Neural cell (in vitro differentiated cells): Measurements from ENCODE around the gene DDX51. TPM values are rescaled to one million over a fixed set of nuclear protein-coding genes. Genes with fewer than 3 reads are reported as not detected.

Source experiments
- H2AFZ ChIP-seq: fragments of 200-600, 300-800 bp; sonication (generic), shearing (Covaris generic); 2 replicates; pipeline ENCODE4 v1.6.0; 2014; ENCODE audit warnings: low read depth, mild to moderate bottlenecking, antibody characterized with exemption, low read length, moderate library complexity
- H3F3A ChIP-seq: fragments of 200-600 bp; shearing (Covaris generic); 2 replicates; pipeline ENCODE4 v1.6.1; 2016; ENCODE audit warnings: mild to moderate bottlenecking, moderate library complexity, mixed read lengths, antibody characterized with exemption, low read length; ENCODE audit not compliant: insufficient read depth, poor library complexity, severe bottlenecking
- H3K27ac ChIP-seq: fragments of 200-600, 300-800 bp; sonication (generic), shearing (Covaris generic); 2 replicates; pipeline ENCODE4 v1.5.1; 2014; ENCODE audit warnings: mild to moderate bottlenecking, low read length, moderate library complexity
- H3K27me3 ChIP-seq: fragments of 300-800, 200-600 bp; sonication (generic), shearing (Covaris generic); 2 replicates; pipeline ENCODE4 v1.6.0; 2014; ENCODE audit warnings: mild to moderate bottlenecking, low read depth, low read length, moderate library complexity; ENCODE audit not compliant: insufficient read depth
- H3K36me3 ChIP-seq: fragments of 300-800, 200-600 bp; sonication (generic), shearing (Covaris generic); 2 replicates; pipeline ENCODE4 v1.5.1; 2014; ENCODE audit warnings: mild to moderate bottlenecking, antibody characterized with exemption, low read length, moderate library complexity; ENCODE audit not compliant: insufficient read depth
- H3K4me2 ChIP-seq: fragments of 300-800, 200-600 bp; sonication (generic), shearing (Covaris generic); 2 replicates; pipeline ENCODE4 v1.6.0; 2014; ENCODE audit warnings: mild to moderate bottlenecking, low read length
- H3K4me3 ChIP-seq: fragments of 300-800, 200-600 bp; sonication (generic), shearing (Covaris generic); 2 replicates; pipeline ENCODE4 v1.5.1; 2014; ENCODE audit warnings: mild to moderate bottlenecking, low read length, moderate library complexity
- H3K79me2 ChIP-seq: fragments of 200-600 bp; shearing (Covaris generic); replicated peaks from 2 replicates; pipeline ENCODE4 v1.6.0; 2014; ENCODE audit warnings: mild to moderate bottlenecking, low read length, moderate library complexity; ENCODE audit not compliant: insufficient read depth
- H3K9ac ChIP-seq: fragments of 300-800, 200-600 bp; sonication (generic), shearing (Covaris generic); 2 replicates; pipeline ENCODE4 v1.6.1; 2016; ENCODE audit warnings: mild to moderate bottlenecking, low read length, mixed read lengths
- H3K9me2 ChIP-seq: fragments of 200-600 bp; shearing (Covaris generic); 2 replicates; pipeline ENCODE4 v1.6.1; 2016; ENCODE audit warnings: mild to moderate bottlenecking, low read length, mixed read lengths; ENCODE audit not compliant: insufficient read depth
- H3K9me3 ChIP-seq: fragments of 200-600, 300-800 bp; sonication (generic), shearing (Covaris generic); 2 replicates; pipeline ENCODE4 v1.6.1; 2016; ENCODE audit warnings: mild to moderate bottlenecking, mixed run types, low read length, moderate library complexity, mixed read lengths
- H4K20me1 ChIP-seq: fragments of 200-600 bp; shearing (Covaris generic); 2 replicates; pipeline ENCODE4 v1.6.1; 2016; ENCODE audit warnings: mild to moderate bottlenecking, mixed run types; ENCODE audit not compliant: insufficient read depth
- EP300 ChIP-seq: fragments of 450-650 bp; conservative IDR thresholded peaks from 2 replicates; pipeline ENCODE4 v1.6.1; 2014; ENCODE audit warnings: antibody characterized with exemption, mild to moderate bottlenecking, moderate library complexity; ENCODE audit not compliant: poor library complexity, severe bottlenecking
- MXI1 ChIP-seq: fragments of 450-650 bp; conservative IDR thresholded peaks from 2 replicates; pipeline ENCODE4 v1.6.1; 2014; ENCODE audit warnings: antibody characterized with exemption, mild to moderate bottlenecking; ENCODE audit not compliant: poor library complexity, severe bottlenecking
- POLR2AphosphoS5 ChIP-seq: IDR thresholded peaks from 2 replicates; pipeline ENCODE4 v1.6.1; 2012
- RAD21 ChIP-seq: fragments of 450-650 bp; conservative IDR thresholded peaks from 2 replicates; pipeline ENCODE4 v1.6.1; 2014; ENCODE audit warnings: antibody characterized with exemption, mild to moderate bottlenecking, moderate library complexity
- REST ChIP-seq: IDR thresholded peaks from 2 replicates; pipeline ENCODE4 v1.6.1; 2012; ENCODE audit warnings: borderline replicate concordance
- SMC3 ChIP-seq: fragments of 450-650 bp; conservative IDR thresholded peaks from 2 replicates; pipeline ENCODE4 v1.6.1; 2014; ENCODE audit warnings: antibody characterized with exemption, mild to moderate bottlenecking, moderate library complexity; ENCODE audit not compliant: poor library complexity
- TAF1 ChIP-seq: IDR thresholded peaks from 2 replicates; pipeline ENCODE4 v1.6.1; 2012; ENCODE audit warnings: low read depth
- polyA plus RNA-seq: library from polyadenylated mRNA; depleted of rRNA; stranded (reverse); fragments of >200 nt; gene quantifications from 2 replicates; pipeline ENCODE4 v1.2.3, GENCODE V29; 2014

Gene DDX51
- polyA plus RNA-seq, 1 donor from 2014 or later, result 17.6 TPM

- Histone ChIP-seq H3K79me2 (no peaks in the 10 kb centered on the region), H2AFZ (no peak overlapping the region), H3K9ac (no peak overlapping the region), H3K4me2 (no peak overlapping the region), H3K9me3 (no peaks in the 10 kb centered on the region), H3K4me3 (no peak overlapping the region), H4K20me1 (no peaks in the 10 kb centered on the region), H3K27ac (no peak overlapping the region), H3K27me3 (no peaks in the 10 kb centered on the region), H3K9me2 (no peaks in the 10 kb centered on the region), H3K36me3 (no peaks in the 10 kb centered on the region), H3F3A (no peaks in the 10 kb centered on the region)
- TF ChIP-seq SMC3, result no peak
- TF ChIP-seq EP300, result no peak
- no peak for TF ChIP-seq TAF1
- TF ChIP-seq MXI1, result no peak
- TF ChIP-seq POLR2AphosphoS5, result no peak
Measured at GRCh38 chr12:132156573-132157325, 12.6 kb upstream of the DDX51 start.

- H3K9me3 ChIP-seq, result no peaks in the 10 kb centered on the region
- H3K9ac ChIP-seq, result no peak overlapping the region
- TF ChIP-seq SMC3, result no peak
- no peak for TF ChIP-seq MXI1
- TF ChIP-seq TAF1, result no peak
- TF ChIP-seq EP300, result no peak
- no peak for TF ChIP-seq REST
- no peak for TF ChIP-seq POLR2AphosphoS5
- TF ChIP-seq RAD21, result no peak
Measured at GRCh38 chr12:132155771-132156572, 11.9 kb upstream of the DDX51 start.

More at GRCh38 chr12:132155771-132156572, 11.9 kb upstream of the DDX51 start:
- Histone ChIP-seq H3K79me2 (no peaks in the 10 kb centered on the region), H3K27ac (no peak overlapping the region), H3K36me3 (no peaks in the 10 kb centered on the region), H3K4me2 (no peak overlapping the region), H4K20me1 (no peaks in the 10 kb centered on the region), H3F3A (no peaks in the 10 kb centered on the region), H3K4me3 (no peak overlapping the region), H3K27me3 (no peaks in the 10 kb centered on the region), H2AFZ (no peak overlapping the region), H3K9me2 (no peaks in the 10 kb centered on the region)
